DND-41 (cell line): ENCODE results near the gene POLD2.

Experiments
- ATAC-seq: fragments of 200-7000 bp; cut with Tn5 transposase; 3 replicates; pipeline ENCODE4 v1.9.1; 2021; ENCODE audit warnings: low read depth; ENCODE audit not compliant: insufficient read depth
- DNase-seq: peaks from one replicate; pipeline ENCODE4 v3.0.0-alpha.2; 2020
- H2AFZ ChIP-seq: 2 replicates; pipeline ENCODE4 v1.6.0; 2012; ENCODE audit warnings: low read depth, low read length
- H3K27ac ChIP-seq: 2 replicates; pipeline ENCODE4 v1.5.1; 2012; ENCODE audit warnings: low read length, inconsistent platforms
- H3K27me3 ChIP-seq: fragments of 200-600 bp; sonication (generic); 2 replicates; pipeline ENCODE4 v1.6.0; 2012; ENCODE audit warnings: low read length, mild to moderate bottlenecking, inconsistent platforms; ENCODE audit not compliant: insufficient read depth, poor library complexity
- H3K36me3 ChIP-seq: 2 replicates; pipeline ENCODE4 v1.5.1; 2012; ENCODE audit warnings: low read length, inconsistent platforms; ENCODE audit not compliant: insufficient read depth
- H3K4me1 ChIP-seq: 2 replicates; pipeline ENCODE4 v1.5.1; 2012; ENCODE audit warnings: mild to moderate bottlenecking, low read length; ENCODE audit not compliant: insufficient read depth
- H3K4me2 ChIP-seq: 2 replicates; pipeline ENCODE4 v1.6.0; 2012; ENCODE audit warnings: mild to moderate bottlenecking, moderate library complexity, low read length, inconsistent platforms; ENCODE audit not compliant: insufficient read depth
- H3K4me3 ChIP-seq, 2 experiments: fragments of 200-600 bp in 1 of 2; shearing (Covaris generic) in 1 of 2; 2 replicates each; pipeline ENCODE4 v1.5.1; 2012 to 2016; ENCODE audit warnings: inconsistent platforms in 2 of 2, low read length in 2 of 2, mild to moderate bottlenecking in 2 of 2, low read depth in 1 of 2, moderate library complexity in 1 of 2
- H3K79me2 ChIP-seq: 2 replicates; pipeline ENCODE4 v1.6.0; 2012; ENCODE audit warnings: low read length, inconsistent platforms; ENCODE audit not compliant: insufficient read depth
- H3K9ac ChIP-seq: 2 replicates; pipeline ENCODE4 v1.6.0; 2012; ENCODE audit warnings: low read depth, mild to moderate bottlenecking, inconsistent platforms, low read length, moderate library complexity
- H3K9me3 ChIP-seq: 2 replicates; pipeline ENCODE4 v1.5.1; 2012; ENCODE audit warnings: low read length, moderate library complexity, mild to moderate bottlenecking, inconsistent platforms; ENCODE audit not compliant: insufficient read depth, severe bottlenecking
- H4K20me1 ChIP-seq: 2 replicates; pipeline ENCODE4 v1.6.0; 2012; ENCODE audit warnings: low read length; ENCODE audit not compliant: insufficient read depth
- EZH2 ChIP-seq: IDR thresholded peaks from 3 replicates; pipeline ENCODE4 v1.6.1; 2012; ENCODE audit warnings: borderline replicate concordance, low read depth, mild to moderate bottlenecking, moderate library complexity, low read length, inconsistent platforms; ENCODE audit not compliant: severe bottlenecking
- TF ChIP-seq, protein P1 (sequence below): IDR thresholded peaks from 2 replicates; pipeline ENCODE4 v1.5.1; 2012; ENCODE audit warnings: borderline replicate concordance, low read length, moderate library complexity, mild to moderate bottlenecking; ENCODE audit not compliant: poor library complexity, severe bottlenecking; ENCODE audit errors: extremely low read depth

POLD2 gene

DNA sequence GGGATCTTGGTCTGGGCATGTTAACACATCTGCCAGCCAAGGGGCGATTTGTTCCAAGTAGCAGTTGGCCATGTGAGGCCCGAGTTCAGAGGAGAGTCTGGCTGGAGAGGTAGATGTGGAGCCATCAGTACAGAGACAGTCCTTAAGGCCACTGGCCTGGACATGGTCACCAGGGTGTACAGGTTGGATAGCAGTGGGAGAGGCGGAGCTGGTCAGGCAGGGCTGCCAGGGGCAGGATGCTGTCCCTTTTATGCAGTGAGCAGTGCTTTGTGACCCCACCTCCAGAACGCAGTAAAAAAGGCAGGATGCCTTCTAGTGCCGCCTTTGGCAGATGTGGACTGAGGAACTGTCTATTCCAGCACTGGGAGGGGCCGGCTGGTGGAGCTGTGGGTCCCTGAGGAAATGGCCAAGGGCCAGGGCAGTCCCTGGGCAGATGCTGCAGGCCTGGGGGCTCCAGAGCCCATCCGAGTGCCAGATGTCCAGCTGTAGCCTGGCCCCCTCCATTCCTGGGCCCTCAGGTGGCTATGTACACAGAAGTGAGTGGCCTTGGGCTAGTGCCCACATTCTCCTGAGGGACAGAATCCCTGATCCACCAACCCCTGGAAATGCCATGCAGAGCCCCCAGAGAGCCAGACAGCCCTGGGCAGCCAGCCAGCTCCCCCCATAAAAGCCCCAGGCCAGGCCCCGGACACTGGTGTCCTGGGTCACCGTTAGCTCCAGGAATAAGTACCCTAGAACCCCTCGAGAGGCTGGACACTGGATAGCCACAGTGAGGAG lies 34.9 kb upstream of the POLD2 start:
- Histone ChIP-seq H3K36me3 (no peaks in the 10 kb centered on the region), H3K79me2 (no peaks in the 10 kb centered on the region), H2AFZ (no peak overlapping the region), H3K27me3 (no peaks in the 10 kb centered on the region), H3K4me3 (no peak overlapping the region), H3K9me3 (no peaks in the 10 kb centered on the region), H4K20me1 (no peaks in the 10 kb centered on the region; the same call in 1 of the 2 replicates), H3K4me2 (no peak overlapping the region), H3K9ac (no peak overlapping the region), H3K27ac (no peak overlapping the region), H3K4me1 (no peaks in the 10 kb centered on the region)
- TF ChIP-seq EZH2, result no peak
- TF ChIP-seq, protein P1, sequence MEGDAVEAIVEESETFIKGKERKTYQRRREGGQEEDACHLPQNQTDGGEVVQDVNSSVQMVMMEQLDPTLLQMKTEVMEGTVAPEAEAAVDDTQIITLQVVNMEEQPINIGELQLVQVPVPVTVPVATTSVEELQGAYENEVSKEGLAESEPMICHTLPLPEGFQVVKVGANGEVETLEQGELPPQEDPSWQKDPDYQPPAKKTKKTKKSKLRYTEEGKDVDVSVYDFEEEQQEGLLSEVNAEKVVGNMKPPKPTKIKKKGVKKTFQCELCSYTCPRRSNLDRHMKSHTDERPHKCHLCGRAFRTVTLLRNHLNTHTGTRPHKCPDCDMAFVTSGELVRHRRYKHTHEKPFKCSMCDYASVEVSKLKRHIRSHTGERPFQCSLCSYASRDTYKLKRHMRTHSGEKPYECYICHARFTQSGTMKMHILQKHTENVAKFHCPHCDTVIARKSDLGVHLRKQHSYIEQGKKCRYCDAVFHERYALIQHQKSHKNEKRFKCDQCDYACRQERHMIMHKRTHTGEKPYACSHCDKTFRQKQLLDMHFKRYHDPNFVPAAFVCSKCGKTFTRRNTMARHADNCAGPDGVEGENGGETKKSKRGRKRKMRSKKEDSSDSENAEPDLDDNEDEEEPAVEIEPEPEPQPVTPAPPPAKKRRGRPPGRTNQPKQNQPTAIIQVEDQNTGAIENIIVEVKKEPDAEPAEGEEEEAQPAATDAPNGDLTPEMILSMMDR, result no peak
- DNase-seq (no peak), ATAC-seq (no peak)

GRCh38 chr7:44157116-44158080 lies 34.0 kb upstream of the POLD2 start:
- no peak overlapping the region for H3K9ac ChIP-seq
- ATAC-seq, result no peak

DNA sequence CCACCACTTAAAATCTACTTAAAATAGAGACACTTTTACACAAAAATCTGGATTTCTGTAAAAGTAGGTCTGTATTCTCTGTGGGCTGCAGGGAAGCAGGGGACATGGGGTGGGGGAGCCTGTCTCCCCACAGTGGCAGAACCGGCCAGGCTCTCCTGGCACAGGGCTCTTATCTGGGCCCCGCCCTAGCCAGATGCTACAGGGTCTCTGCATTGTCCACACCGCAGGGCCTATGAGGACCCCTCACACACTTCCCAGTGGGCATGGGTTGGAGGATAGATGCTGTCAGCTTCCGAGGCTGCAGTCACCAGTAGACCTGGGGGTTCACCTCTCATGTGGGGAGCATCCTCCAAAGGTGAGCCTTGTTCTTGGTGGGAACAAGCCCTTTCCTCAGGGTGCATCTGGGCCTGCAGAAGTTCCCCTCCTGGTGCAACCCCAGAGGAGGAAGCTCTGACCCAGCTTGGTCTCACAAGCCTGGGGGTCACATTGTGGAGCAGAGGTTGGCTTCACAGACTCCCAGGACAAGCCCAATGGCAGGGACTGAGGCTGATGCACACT lies 33.2 kb upstream of the POLD2 start:
- Histone ChIP-seq H3K9ac (no peak overlapping the region), H3K79me2 (no peaks in the 10 kb centered on the region), H3K4me2 (no peak overlapping the region), H3K36me3 (no peaks in the 10 kb centered on the region), H3K27ac (no peak overlapping the region), H3K4me3 (no peak overlapping the region), H2AFZ (no peak overlapping the region), H3K9me3 (no peaks in the 10 kb centered on the region), H4K20me1 (no peaks in the 10 kb centered on the region; the same call in 1 of the 2 replicates), H3K27me3 (no peaks in the 10 kb centered on the region), H3K4me1 (no peaks in the 10 kb centered on the region)
- no peak for ATAC-seq
- DNase-seq, result no peak
- TF ChIP-seq, protein P1, result no peak
- TF ChIP-seq EZH2, result no peak

More at GRCh38 chr7:44157116-44158080, 34.0 kb upstream of the POLD2 start:
- H4K20me1 ChIP-seq, result no peaks in the 10 kb centered on the region; the same call in 1 of the 2 replicates
- no peaks in the 10 kb centered on the region for H3K4me1 ChIP-seq
- no peak overlapping the region for H3K4me2 ChIP-seq
- no peaks in the 10 kb centered on the region for H3K27me3 ChIP-seq
- no peaks in the 10 kb centered on the region for H3K36me3 ChIP-seq
- TF ChIP-seq EZH2, result no peak
- TF ChIP-seq, protein P1, result no peak
- H2AFZ ChIP-seq, result no peak overlapping the region
- H3K27ac ChIP-seq, result no peak overlapping the region
- no peaks in the 10 kb centered on the region for H3K9me3 ChIP-seq
- H3K4me3 ChIP-seq, result no peak overlapping the region
- H3K79me2 ChIP-seq, result no peaks in the 10 kb centered on the region
- DNase-seq, result no peak
